GM18502 (cell line): ENCODE measurements around the gene FAM187B.
"Not testable (repeated sequence)": the region's sequence is repeated elsewhere in the genome, so short reads cannot be mapped to it uniquely, and the experiment has no call there.

Experiments used
- ATAC-seq: cut with Tn5 transposase; IDR thresholded peaks from one replicate; pipeline ENCODE4 v1.9.1; 2021; ENCODE audit warnings: mild to moderate bottlenecking; ENCODE audit not compliant: unreplicated experiment, poor library complexity

The FAM187B gene

DNA sequence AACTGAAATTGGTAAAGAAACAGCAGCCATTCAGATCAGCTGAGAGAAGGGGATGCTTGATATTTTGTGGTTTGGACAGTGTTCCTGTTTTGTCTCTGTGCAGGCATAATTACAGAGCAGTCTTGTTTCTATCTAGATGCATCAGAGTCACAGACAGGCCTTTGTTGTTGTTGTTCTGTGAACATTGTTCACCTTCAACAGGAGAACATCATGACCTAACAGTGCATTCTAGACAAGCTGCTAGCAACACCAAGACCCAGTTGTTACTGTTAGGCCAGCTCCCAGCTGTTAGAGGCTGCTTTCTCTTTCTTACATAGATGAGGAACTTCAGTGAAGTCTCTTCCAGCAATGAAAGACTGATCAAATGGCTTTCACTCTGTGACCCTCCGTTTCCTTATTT, 11.8 kb upstream of the FAM187B start:
- ATAC-seq, result no peak

- ATAC-seq, result not testable (repeated sequence)
Measured at GRCh38 chr19:35239597-35239996, 11.1 kb upstream of the FAM187B start.

- ATAC-seq, result no peak
Measured at GRCh38 chr19:35236638-35237400, 8.3 kb upstream of the FAM187B start.

DNA sequence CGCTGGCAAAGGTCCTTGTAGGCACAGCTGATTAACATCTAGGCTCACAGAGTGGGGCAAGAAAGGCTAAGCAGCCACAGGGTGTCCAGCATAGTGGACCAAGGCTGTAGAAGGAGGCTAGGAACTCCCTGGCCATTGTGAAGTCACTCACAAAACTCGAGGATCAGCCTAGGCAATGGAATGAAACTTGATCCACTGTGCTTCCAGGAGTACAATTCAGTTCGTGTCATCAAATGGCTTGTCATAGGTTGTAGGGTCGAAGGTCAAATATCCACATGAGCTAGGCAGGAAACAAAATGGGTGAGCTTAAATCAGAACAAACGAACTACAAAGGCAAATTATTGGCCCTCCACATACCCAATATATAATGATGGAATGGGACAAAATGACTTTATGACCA, 4.4 kb upstream of the FAM187B start:
- ATAC-seq, result no peak

DNA sequence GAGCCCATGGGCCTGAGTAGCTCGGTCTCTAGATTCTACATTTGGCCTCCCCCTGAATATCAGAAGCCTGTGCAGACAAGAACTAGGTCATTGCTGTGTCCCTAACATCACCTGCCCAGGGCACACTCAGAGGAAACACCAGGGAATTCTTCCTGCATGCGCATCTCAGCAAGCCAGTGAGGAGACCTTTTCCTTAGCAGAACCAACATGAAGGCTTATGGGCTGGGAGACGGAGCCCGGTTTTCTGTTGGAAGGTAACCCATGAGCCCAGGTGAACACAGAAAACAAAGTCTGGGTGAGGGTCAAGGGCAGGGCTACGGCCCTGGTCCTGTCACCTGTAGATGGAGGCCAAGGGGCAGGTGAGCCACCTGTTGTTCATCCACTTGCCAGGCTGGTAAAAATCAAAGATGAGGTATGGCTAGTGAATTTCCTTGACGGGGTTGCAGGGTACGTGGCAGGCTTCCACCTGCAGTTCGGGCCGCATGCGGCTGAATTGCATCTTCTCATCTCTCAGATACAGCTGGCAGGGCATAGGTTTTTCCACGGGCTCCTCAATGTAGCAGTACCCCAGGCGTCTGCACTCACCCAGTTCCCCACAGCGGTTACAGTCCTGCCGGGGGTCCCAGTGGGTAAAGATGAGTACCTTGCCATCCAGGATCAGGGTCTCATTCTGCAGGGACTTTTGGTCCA, 3.6 kb upstream of the FAM187B start:
- no peak for ATAC-seq

- no peak for ATAC-seq
Measured at GRCh38 chr19:35229601-35230000, 1.1 kb upstream of the FAM187B start.

DNA sequence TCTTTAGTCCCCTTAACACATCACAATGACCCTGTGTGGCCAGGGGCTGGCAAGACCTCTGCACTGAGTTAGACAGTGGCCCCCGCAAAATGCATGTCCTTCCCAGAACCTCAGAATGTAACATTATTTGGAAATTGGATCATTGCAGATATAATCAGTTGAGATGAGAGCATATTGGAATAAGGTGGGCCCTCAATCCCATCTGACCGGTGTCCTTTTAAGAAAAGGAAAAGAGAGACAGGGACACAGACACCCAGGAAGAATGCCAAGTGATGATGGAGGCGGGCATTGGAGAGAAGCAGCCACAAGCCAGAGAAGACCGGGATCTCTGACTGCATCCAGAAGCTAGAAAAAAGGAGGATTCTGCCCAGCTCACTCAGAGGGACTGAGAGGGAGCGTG, 1.8 kb downstream of the FAM187B start:
- ATAC-seq, result no peak

DNA sequence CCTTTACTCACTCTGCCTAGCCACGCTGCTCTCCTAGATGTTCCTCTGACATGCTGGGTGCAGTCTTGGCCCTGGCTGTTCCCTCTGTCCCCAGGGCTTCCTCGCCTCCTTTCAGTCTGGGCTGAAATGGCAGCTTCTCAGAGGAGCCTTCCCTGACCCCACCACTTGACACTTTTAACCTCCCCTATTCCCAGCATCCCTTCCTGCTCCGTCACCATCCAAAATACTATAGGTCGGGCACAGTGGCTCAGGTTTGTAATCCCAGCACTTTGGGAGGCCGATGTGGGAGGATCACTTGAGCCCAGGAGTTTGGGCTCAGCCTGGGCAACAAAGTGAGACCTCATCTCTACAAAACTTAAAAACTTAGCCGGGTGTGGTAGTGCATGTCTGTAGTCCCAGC, 2.6 kb downstream of the FAM187B start:
- no peak for ATAC-seq

GRCh38 chr19:35224681-35225571, 3.6 kb downstream of the FAM187B start:
- ATAC-seq, result no peak

DNA sequence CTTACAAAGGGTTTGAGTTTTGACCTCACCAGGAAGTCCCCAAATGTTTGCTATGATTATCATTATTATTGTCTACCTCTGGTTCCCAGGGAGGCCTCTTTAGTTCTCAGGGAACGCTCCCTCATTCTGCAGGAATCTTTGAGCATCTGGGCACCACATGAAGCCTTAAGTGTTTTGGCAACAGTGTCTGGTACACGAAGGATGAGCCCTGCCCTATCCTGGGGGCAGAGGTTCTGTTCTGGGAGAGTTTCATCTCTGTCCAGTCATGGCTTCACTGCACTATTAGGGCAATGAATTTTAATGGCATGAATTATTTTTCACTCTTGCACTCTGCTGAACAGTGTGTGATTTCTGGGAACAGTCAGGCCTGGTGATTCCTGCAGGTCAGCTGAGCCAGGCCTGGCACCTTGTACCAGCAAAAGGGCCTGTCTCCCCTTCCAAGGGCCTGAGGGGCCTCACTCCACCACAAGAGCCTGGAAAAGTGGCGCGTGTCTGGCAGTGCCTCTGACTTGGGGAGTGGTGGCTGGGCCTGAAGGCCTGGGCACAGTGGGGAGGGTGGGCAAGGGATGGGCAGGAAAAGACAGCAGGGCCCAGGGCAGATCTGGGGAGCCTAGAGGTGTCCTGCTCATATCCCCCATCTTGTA, 4.6 kb downstream of the FAM187B start:
- no peak for ATAC-seq

DNA sequence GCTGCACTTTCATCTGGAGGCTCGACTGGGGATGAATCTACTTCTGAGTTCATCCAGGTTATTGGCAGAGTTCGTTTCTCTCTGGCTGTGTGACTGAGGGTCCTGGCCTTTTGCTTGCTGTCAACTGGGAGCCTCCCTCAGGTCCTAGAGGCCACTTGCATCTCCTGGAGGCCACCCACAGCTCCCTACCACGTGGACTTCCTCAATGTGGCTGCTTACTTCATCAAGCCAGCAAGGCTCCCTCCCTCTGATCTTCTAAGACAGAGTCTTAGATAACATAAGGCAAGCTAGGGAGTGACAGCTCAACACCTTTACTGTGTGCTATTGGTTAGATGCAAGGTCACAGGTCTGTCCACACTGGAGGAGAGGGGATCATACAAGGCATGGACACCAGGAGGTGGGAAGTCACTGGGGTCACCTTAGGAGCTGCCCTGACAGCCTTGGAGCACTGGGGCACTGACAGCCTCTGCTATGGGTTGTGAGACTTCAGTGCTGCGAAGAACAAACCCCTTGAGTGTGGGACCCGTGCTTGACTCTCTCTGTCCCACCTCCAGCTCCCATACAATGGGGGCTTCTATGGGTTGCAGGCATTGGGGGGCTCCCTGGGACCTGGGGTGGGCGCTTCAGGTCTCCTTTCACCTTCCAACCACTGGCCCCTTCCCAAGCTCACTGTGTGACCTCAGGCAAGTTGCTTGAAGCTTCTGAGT, 5.3 kb downstream of the FAM187B start:
- ATAC-seq, result no peak

GRCh38 chr19:35222373-35223015, 6.0 kb downstream of the FAM187B start:
- ATAC-seq, result no peak

DNA sequence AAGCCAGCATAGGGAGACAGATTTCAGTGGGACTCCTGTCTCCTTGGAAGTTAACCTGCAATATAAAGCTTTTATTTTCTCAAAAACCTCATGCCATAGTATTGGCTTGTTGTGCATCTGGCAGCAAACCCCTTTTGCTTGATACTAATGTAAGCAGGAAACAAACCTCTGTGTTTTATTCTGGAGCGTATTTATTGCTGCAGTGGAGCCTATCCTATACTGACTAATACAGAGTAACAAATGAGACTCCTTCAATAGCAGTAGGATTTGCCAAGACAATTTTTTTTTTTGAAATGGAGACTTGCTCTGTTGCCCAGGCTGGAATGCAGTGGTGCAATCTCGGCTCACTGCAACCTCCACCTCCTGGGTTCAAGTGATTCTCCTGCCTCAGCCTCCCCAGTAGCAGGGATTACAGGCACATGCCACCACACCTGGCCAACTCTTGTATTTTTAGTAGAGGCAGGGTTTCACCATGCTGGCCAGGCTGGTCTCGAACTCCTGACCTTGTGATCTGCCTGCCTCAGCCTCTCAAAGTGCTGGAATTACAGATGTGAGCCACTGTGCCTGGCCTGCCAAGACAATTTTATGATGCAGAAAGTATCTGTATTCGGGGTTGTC, 7.5 kb downstream of the FAM187B start:
- ATAC-seq, result not testable (repeated sequence)

GRCh38 chr19:35220315-35220921, 8.1 kb downstream of the FAM187B start:
- no peak for ATAC-seq

DNA sequence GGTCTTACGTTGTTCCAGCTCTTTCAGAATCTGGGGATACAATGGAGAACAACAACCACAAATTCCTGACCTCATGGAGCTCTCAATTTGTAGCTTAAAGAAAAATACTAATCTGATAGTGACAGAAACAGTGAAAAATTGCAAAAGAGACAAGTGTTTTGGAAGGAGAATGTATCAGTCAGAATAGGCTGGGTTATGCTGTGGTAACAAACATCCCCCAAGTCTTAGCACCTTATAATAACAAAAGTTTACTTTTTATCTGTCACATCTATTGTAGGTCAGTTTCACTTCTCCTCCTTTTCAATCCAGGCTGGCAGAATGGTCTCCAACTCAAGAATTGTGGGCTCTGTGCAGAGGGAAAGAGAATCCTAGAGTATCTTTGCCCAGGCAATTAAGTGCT, 9.5 kb downstream of the FAM187B start:
- ATAC-seq, result no peak

DNA sequence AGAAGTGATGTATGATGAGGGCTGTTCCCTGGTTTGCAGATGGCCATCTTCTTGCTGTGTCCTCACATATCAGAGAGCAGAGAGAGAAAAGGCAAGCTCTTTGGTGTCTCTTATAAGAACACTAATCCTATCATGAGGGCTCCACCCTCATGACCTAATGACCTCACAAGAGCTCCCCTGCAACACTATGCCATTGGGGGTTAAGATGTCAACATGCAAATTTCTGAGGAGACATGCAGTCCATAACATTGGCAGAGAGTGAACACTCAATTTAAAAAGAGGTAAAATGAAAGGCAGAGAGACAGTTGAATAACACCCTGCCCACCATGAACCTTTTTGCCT, 10.9 kb downstream of the FAM187B start:
- ATAC-seq, result no peak

DNA sequence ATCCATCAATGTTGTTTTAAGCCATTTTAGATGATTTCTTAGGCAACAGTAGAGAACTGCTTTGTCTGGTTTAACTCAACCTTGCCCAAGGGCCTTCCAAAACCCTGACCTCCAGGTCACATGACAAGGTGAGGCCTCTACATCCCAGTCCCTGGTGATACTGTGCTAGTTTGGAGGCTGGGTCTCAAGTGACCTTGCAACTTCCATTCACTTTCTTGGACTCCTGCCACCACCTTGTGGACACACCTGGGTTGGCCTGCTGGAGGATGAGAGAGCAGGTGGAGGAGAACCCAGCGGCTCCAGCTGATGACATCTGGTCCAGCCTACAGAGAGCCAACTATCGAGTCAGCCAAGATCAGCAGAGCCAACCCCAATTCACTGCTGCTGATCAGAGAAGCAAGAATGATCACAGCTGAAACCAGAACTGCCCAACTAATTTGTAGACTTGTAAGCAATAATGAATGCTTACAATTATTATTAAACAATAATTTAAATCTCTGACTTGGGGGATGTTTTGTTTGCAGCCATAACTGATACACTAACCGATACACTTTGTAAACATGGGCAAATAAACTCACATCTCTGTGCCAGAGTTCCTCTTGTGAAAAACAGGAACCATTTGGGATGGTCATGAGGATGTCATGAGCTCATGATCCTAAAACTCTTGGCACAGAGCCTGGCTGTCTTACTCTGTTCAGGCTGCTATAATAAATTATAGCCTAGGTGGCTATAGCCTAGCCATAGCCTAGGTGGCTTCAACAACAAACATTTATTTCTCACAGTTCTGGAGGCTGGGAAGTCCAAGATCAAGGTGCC, 11.5 kb downstream of the FAM187B start:
- no peak for ATAC-seq
